GM19240 (cell line): ENCODE results near the gene PAGE2.
"Not testable (repeated sequence)": the region's sequence is repeated elsewhere in the genome, so short reads cannot be mapped to it uniquely, and the experiment has no call there.

Experiments
- DNase-seq: peaks from one replicate; pipeline ENCODE4 v3.0.0; 2011; ENCODE audit warnings: low spot score; ENCODE audit not compliant: insufficient read length

Gene PAGE2

DNA sequence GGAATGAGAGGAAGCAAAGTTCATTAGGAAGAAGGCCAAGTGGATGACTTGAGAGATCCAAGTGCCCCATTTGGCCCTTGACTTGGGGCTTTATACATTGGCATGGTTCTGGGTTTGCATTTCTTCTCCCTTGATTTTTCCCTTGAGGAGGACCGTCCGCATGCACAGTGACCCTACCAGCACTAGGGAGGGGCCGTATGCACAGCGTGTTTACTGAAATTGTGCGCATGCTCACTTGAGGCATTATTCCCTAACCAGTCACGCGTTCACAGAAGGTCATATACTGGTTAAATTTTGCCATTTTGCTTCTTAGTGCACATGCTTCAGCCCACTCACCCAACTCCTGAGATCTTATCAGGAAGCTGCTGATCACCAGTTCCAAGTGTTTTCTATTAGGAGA is 35.1 kb downstream of the PAGE2 start:
- no peak for DNase-seq

DNA sequence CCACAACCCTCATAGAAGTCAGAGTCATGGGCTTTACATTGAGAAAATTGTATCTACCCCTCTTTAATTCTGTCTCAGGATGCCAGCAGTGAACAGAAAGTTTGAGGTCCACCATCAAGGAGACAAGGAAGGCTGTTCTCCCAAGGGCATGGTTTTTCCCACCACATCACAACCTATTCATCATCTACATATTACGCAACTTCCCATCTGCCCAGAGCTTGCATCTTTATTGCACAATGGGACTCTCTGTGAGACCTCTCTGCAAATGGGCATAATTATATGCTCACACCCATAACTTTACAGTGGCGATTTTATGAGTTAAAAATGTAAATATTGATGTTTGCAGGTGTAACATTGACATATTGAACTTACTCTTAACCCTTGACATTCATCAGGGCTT is 38.9 kb downstream of the PAGE2 start:
- DNase-seq = no peak

DNA sequence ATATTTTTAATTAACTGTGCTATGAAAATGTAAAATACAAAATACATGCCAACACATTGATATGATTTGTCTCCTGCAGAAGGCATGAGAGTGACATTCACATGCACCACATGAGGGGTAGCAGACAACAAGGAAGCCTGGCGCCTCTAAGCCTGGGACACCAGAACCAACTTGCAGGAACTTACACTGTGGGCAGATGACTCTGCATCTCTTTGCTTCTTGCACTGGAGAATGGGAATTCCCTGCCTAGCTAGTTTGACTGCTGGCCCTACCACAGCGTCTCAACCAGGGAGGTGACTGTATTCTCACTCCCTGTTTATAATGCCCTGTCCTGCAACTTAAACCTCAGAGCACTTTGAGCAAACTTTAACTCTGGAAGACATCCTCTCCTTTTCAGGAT is 40.5 kb downstream of the PAGE2 start:
- DNase-seq = no peak

DNA sequence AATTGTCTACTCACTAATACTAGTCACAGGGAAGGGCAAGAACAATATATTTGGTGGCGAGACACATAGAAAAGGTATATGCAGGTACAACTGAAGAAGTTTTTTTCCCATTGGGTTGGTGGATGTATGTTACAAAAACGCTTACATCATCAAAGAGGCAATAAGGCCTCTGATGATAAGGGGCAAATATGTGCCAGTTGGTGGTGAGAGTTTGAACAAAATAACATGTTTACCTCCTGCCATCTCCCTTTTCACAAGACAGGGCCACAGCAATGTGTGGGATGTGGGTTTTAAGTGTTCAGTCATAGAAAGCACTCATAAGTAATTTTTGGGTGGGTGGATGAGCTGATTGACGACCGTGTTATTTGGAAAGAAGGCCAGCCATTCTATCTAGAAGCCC is 41.7 kb downstream of the PAGE2 start:
- DNase-seq = no peak

DNA sequence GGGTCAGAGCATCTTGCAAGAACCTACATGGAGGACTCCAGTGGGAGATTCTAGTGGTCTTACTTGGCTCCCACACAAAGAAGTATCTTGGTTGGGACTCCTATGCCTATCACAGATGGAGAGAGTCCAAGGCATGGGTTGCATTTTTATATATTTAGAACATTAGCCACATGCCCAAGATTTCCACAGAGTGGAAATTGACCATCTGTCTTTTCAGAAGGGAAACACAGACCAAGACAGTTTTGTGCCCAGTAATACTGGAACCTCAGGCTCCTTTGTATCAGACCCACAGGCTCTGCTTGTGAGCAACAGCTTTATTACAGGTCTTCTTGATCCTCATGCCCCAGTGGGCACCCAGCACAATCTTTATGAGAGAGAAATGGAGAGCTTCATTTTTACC is 43.6 kb downstream of the PAGE2 start:
- DNase-seq = no peak

DNA sequence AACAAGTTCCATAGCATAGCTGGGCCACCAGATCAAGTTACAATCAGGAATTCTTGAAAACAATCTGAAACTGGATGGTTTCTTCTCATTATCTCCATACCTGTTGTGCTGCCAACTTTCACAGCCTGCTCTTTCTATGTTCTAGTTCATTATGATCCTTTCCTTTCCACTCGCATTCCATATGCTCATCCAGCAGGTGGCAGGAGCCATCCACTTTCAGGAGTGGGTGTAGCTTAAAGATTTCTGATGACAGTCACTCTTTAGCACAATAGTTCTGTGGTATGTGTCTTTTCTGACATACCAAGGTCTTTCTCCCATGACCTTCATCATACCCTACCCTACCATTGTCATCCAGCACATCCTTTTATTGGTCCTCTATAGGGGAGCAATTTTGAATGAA is 46.4 kb downstream of the PAGE2 start:
- DNase-seq = no peak

DNA sequence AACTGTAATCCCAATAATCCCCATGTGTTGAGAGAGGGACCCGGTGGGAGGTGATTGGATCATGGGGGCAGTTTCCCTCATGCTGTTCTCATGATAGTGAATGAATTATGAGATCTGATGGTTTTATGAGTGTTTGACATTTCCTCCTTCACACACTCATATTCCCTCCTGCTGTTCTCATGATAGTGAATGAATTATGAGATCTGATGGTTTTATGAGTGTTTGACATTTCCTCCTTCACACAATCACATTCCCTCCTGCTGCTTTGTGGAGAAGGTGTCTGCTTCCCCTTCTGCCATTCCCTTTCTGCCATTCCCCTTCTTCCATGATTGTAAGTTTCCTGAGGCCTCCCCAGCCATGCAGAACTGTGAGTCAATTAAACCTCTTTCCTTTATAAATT is 52.0 kb downstream of the PAGE2 start:
- DNase-seq = not testable (repeated sequence)
